GM12875 (cell line): ENCODE measurements around the gene AGBL3.

Experiments
- H3K4me3 ChIP-seq: one replicate; pipeline ENCODE4 v1.5.1; 2011; ENCODE audit warnings: low read depth, low read length, control low read depth
- TF ChIP-seq, protein P1 (sequence below): IDR thresholded peaks from 2 replicates; pipeline ENCODE4 v1.5.1; 2011; ENCODE audit warnings: low read depth, mild to moderate bottlenecking, control low read depth, inconsistent platforms, low read length, moderate library complexity, borderline replicate concordance; ENCODE audit not compliant: insufficient read depth

AGBL3 gene

DNA sequence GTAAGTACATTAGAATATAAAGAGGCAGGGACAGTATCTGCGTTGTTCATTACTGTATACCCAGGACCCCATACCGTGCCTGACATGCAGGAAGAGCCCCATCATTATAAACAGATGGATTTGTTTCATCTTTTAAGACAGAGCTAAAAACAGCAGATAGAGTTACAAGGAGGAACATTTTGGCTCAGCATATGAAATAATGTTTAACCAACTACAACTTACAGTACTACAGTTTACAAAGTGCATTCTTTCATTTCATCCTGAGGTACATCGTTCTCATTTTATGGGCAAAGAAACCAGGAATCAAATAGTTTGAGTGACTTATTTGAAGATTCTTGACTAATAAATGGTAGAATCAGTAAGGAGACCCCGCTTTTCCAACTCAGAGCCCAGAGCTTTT lies 38.1 kb upstream of the AGBL3 start:
- H3K4me3 ChIP-seq, result no peak overlapping the region
- TF ChIP-seq, protein P1, sequence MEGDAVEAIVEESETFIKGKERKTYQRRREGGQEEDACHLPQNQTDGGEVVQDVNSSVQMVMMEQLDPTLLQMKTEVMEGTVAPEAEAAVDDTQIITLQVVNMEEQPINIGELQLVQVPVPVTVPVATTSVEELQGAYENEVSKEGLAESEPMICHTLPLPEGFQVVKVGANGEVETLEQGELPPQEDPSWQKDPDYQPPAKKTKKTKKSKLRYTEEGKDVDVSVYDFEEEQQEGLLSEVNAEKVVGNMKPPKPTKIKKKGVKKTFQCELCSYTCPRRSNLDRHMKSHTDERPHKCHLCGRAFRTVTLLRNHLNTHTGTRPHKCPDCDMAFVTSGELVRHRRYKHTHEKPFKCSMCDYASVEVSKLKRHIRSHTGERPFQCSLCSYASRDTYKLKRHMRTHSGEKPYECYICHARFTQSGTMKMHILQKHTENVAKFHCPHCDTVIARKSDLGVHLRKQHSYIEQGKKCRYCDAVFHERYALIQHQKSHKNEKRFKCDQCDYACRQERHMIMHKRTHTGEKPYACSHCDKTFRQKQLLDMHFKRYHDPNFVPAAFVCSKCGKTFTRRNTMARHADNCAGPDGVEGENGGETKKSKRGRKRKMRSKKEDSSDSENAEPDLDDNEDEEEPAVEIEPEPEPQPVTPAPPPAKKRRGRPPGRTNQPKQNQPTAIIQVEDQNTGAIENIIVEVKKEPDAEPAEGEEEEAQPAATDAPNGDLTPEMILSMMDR, result no peak

DNA sequence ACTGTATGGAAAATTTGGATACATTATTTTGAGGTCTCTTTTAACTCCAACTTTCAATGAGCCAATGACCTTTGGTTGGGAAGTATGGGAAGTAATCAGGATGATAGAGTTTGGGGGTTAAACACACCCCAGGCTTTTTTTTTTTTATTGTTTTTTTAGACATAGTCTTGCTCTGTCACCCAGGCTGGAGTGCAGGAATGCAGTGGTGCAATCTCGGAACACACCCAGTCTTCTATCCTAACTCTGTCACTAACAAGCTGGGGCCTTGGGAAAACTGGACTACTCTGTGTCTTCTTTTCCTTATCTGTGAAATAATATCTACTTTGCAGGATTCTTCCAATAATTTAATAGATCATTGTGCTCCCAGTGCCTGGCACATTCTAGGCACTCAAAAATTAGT lies 37.6 kb upstream of the AGBL3 start:
- no peak overlapping the region for H3K4me3 ChIP-seq
- TF ChIP-seq, protein P1, result no peak

DNA sequence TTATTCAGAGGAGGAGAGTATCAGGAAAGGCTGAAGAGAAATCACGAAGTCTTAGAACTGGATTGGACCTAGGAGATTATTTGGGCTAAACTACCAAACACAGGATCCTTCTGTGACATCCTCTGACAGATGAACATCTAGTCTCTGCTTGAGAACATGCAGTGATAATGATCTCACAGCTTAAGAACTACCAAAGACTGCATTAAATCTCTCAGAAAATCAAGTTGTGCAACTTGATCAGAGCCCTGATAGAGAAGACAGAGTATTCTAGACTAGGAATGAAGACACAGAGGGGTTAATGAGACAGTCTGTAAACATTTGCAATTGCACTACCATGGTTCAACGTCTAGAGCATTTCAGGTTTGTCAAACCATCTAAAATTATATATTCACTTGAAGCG lies 37.1 kb upstream of the AGBL3 start:
- TF ChIP-seq, protein P1, result no peak
- no peak overlapping the region for H3K4me3 ChIP-seq

DNA sequence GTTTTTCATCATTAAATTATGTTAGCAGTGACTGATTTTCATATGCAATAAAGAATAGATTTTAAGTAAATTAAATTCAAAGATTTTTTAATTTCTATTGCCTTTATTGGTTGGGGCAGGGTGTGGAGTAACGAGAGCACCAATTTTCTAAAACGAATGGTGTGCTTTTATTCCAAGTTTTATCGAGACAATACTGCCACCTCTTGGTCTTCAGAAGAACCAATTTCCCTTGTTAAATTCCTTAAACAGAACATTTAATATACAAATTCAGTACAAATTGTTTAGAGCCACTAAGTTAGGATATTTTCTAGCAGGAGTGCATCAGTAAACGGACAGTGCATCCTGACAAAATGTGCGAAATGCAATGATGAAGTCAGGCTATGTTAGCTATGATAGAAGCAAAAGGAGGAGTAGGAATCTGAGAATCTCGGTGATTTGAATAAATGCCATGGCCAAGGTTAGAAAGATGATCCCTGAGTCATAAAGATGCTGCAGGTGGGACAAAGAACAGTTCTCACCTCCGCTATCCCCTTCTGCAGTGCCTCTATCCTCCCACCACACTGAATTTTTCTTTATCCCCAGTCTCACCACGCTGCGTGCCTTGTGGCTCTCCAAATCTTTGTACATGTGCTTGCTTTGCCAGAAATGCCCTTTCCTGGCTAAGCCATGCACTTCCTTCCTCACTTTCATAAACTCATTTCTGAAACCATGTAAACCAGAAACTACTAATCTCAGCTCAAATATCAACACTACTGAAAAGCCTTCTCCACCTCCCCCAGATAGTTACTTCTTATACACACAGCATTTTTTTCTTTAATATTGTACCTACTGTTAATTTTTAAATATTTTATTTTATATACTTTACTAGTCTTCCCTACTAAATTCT lies 31.9 kb upstream of the AGBL3 start:
- TF ChIP-seq, protein P1, result peak; percentile 29; the same call in 1 of the 2 replicates
- no peak overlapping the region for H3K4me3 ChIP-seq

DNA sequence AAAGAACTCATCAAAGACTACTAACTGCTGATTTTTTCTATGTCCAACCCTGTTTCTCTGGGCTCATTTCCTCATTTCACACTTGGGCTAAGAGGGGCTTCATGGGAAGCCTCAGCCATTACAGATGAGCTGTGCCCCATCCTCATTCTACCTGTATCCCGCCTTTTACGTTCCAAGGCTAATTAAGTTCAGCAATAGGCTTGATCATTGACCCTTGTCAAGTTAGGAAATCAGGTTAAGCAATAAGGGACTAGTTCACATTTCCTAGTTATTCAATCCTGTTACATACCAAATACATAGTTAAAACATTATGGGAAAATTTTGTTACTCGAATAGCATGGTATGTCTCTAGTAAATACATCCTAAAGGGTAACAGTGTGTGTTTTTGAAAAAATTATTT lies 29.3 kb upstream of the AGBL3 start:
- H3K4me3 ChIP-seq, result no peak overlapping the region
- TF ChIP-seq, protein P1, result no peak

DNA sequence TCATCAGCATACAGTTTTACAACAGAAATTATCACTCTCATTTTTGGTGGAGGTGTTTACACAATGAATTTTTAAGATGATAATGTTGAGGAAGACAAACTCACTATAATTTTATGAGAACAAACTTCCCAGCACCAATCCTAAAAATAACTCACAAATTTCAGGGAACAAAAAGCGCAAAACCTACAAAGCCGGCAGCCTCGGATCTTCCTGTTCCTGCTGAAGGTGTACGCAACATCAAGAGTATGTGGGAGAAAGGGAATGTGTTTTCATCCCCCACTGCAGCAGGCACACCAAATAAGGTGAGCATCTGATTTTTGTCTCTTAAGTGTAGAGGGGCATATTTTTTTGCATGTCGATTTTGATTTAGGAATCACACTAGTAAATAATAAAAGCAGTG lies 26.5 kb upstream of the AGBL3 start:
- H3K4me3 ChIP-seq, result no peak overlapping the region
- TF ChIP-seq, protein P1, result no peak

DNA sequence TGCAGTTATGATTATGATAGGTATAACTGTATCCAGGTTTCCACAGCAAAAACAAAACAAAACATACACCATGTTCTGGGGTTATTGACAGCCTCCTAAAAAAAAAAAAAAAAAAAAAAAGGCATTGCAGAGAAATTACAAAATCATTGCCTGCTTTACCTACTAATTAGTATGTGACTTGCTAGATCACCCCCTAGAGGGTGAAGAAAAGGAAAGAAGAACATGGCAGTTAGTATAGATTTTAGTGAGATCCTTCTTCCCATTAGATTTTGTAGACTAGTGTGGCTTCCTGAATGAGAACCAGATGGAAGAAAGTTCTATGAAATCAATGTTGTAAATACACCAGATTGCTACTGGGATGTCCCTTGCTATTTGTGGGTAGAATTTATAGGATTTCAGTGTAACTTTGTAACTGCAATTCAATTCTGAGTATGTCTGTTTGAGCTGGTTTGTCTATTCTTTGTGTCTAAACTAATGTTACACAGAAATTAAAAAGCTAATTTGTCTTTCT lies 24.0 kb upstream of the AGBL3 start:
- TF ChIP-seq, protein P1, result no peak
- no peak overlapping the region for H3K4me3 ChIP-seq
